GM03348 (cell line): Measurements from ENCODE around the gene CBR3.
"Not testable (repeated sequence)": the region's sequence is repeated elsewhere in the genome, so short reads cannot be mapped to it uniquely, and the experiment has no call there.

Experiments
- DNase-seq: peaks from one replicate; pipeline ENCODE4 v3.0.0; 2012; ENCODE audit warnings: low spot score

CBR3 gene

GRCh38 chr21:36134803-36135390 is at the start of gene CBR3:
CBR3 (plus strand) TSS chr21:36135079; CDS start chr21:36135193, 114 bp downstream.
- DNase-seq = peak; percentile 88

GRCh38 chr21:36087362-36088138 is 47.3 kb upstream of the CBR3 start:
- DNase-seq = no peak

- DNase-seq = no peak
Observed at GRCh38 chr21:36089946-36090345, 44.9 kb upstream of the CBR3 start.

- no peak for DNase-seq
Observed at GRCh38 chr21:36092681-36093080, 42.2 kb upstream of the CBR3 start.

GRCh38 chr21:36093512-36093911 is 41.4 kb upstream of the CBR3 start:
- DNase-seq = no peak

GRCh38 chr21:36096398-36097290 is 38.2 kb upstream of the CBR3 start:
- no peak for DNase-seq

GRCh38 chr21:36097427-36098181 is 37.3 kb upstream of the CBR3 start:
- no peak for DNase-seq

- DNase-seq = no peak
Observed at GRCh38 chr21:36098182-36098532, 36.7 kb upstream of the CBR3 start.

GRCh38 chr21:36099000-36099399 is 35.9 kb upstream of the CBR3 start:
- no peak for DNase-seq

GRCh38 chr21:36099695-36100211 is 35.1 kb upstream of the CBR3 start:
- DNase-seq = not testable (repeated sequence)

GRCh38 chr21:36100971-36101641 is 33.8 kb upstream of the CBR3 start:
- DNase-seq = no peak

- no peak for DNase-seq
Observed at GRCh38 chr21:36103434-36103833, 31.4 kb upstream of the CBR3 start.

- no peak for DNase-seq
Observed at GRCh38 chr21:36104317-36105300, 30.3 kb upstream of the CBR3 start.

GRCh38 chr21:36105327-36105842 is 29.5 kb upstream of the CBR3 start:
- DNase-seq = no peak

- DNase-seq = no peak
Observed at GRCh38 chr21:36109868-36110267, 25.0 kb upstream of the CBR3 start.

GRCh38 chr21:36111238-36111637 is 23.6 kb upstream of the CBR3 start:
- no peak for DNase-seq

- no peak for DNase-seq
Observed at GRCh38 chr21:36113647-36114428, 21.0 kb upstream of the CBR3 start.

- no peak for DNase-seq
Observed at GRCh38 chr21:36115138-36115730, 19.6 kb upstream of the CBR3 start.
